GM21423 (cell line): ENCODE data around the gene PTF1A.
"Not testable (repeated sequence)": the region's sequence is repeated elsewhere in the genome, so short reads cannot be mapped to it uniquely, and the experiment has no call there.

ENCODE experiments used
- ATAC-seq: cut with Tn5 transposase; IDR thresholded peaks from one replicate; pipeline ENCODE4 v1.9.1; 2021; ENCODE audit warnings: mild to moderate bottlenecking, moderate library complexity; ENCODE audit not compliant: unreplicated experiment

PTF1A gene

GRCh38 chr10:23203369-23204325 is 11.5 kb downstream of the PTF1A start:
- no peak for ATAC-seq

GRCh38 chr10:23204773-23205172 is 12.7 kb downstream of the PTF1A start:
- ATAC-seq: no peak

- no peak for ATAC-seq
Observed at GRCh38 chr10:23205972-23206642, 14.0 kb downstream of the PTF1A start.

- no peak for ATAC-seq
Observed at GRCh38 chr10:23217471-23217870, 25.4 kb downstream of the PTF1A start.

GRCh38 chr10:23230582-23230981 is 38.5 kb downstream of the PTF1A start:
- no peak for ATAC-seq

- ATAC-seq: no peak
Observed at GRCh38 chr10:23238015-23238414, 45.9 kb downstream of the PTF1A start.

GRCh38 chr10:23241779-23242178 is 49.7 kb downstream of the PTF1A start:
- not testable (repeated sequence) for ATAC-seq
